Activated CD4-positive, alpha-beta memory T cell treated with anti-CD3 and anti-CD28 coated beads for 36 hours (primary cell): ENCODE measurements around the gene RIC8B. TPM values are rescaled to one million over a fixed set of nuclear protein-coding genes. Genes with fewer than 3 reads are reported as not detected.

ENCODE experiments used
- CTCF ChIA-PET: fragments of 350-600 bp; sonication (Branson Sonifier 250); formaldehyde crosslinking; loops from one replicate; lab custom pipeline; 2021; ENCODE audit warnings: antibody characterized with exemption, inconsistent platforms; lab: Charles Lee
- POLR2A ChIA-PET: fragments of 350-600 bp; sonication (Branson Sonifier 250); formaldehyde crosslinking; loops from one replicate; lab custom pipeline; 2021; ENCODE audit warnings: antibody characterized with exemption; lab: Charles Lee
- DNase-seq: peaks from one replicate; pipeline ENCODE4 v3.0.0-alpha.2; 2020
- H3K27ac Mint-ChIP-seq: one replicate; pipeline ENCODE4 v1.8.0; 2021; ENCODE audit warnings: mixed read lengths
- H3K27me3 Mint-ChIP-seq: one replicate; pipeline ENCODE4 v1.8.0; 2021; ENCODE audit warnings: mixed read lengths
- H3K36me3 Mint-ChIP-seq: one replicate; pipeline ENCODE4 v1.8.0; 2021; ENCODE audit warnings: mixed read lengths
- H3K4me1 Mint-ChIP-seq: one replicate; pipeline ENCODE4 v1.8.0; 2021; ENCODE audit warnings: low read depth, mixed read lengths
- H3K4me3 Mint-ChIP-seq: one replicate; pipeline ENCODE4 v1.8.0; 2021; ENCODE audit warnings: mild to moderate bottlenecking, mixed read lengths
- H3K9me3 Mint-ChIP-seq: one replicate; pipeline ENCODE4 v1.8.0; 2021; ENCODE audit warnings: mixed read lengths
- intact Hi-C: fragments of 100-400 bp; cut with micrococcal nuclease; formaldehyde crosslinking; loops from one replicate; pipeline ENCODE4 v1.15.1; 2023
- total RNA-seq, 2 experiments: library from RNA; stranded (reverse); gene quantifications; one replicate each; pipeline ENCODE4 v1.2.3, GENCODE V29; 2021

The RIC8B gene
- total RNA-seq, 2 experiments from 2014 or later = 9.7 to 9.9 TPM

DNA sequence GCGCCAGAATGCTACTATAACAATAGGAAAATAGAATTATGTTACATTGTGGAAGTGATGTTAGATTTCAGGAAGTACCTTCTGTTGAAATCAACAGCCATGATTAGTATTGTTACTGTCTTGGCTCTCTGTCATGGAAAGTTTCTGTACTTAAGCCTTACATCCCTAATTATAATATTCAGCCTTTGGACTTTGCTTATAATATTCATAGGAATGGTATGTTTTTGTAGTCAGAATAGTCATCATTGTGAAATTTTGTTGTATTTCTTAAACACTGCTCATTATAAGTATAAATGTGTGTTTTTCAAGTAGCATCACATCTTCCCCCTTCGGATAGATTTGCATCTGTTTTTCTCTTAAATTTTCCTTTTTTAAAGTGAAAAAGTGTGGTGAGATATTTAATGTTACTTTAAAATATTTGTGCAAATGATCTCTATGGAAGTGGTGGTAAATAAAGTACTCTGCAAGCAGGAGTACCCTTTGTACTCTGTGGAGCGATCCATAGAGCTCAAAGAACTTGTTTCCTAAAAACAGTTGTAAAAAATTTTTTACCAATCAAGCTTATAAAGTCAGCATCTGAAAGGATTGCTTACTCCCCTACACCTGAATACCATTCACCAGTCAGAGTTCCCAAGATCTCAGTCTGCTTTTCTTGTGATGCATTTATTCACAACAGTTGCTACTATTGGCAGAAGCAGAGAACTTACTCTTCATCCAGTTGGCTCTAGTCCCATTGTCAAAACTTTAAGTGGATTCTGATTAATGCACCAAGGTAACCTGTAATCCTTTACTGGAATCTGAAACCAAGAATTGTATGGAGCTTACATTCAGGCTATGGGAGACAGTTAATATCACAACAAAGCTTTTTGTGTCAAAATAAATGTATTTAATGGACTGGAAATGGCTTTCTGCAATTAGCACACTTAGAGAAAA is 87.8 kb downstream of the RIC8B start:
- intact Hi-C loops = no loop called here
- H3K36me3 Mint-ChIP-seq = peaks cover 18% of the 10 kb centered on the region
- DNase-seq = no peak
- ChIA-PET CTCF (interaction anchor here (0.7 kb wide), 1 partner anchor 573 kb away, joined by 3 read pairs; no protein-coding TSS in a partner anchor), POLR2A (no interaction called here)
- H3K4me1 Mint-ChIP-seq = no peaks in the 10 kb centered on the region
- H3K27ac Mint-ChIP-seq = no peak overlapping the region
- no peaks in the 10 kb centered on the region for H3K27me3 Mint-ChIP-seq
- no peak overlapping the region for H3K4me3 Mint-ChIP-seq
- no peaks in the 10 kb centered on the region for H3K9me3 Mint-ChIP-seq

DNA sequence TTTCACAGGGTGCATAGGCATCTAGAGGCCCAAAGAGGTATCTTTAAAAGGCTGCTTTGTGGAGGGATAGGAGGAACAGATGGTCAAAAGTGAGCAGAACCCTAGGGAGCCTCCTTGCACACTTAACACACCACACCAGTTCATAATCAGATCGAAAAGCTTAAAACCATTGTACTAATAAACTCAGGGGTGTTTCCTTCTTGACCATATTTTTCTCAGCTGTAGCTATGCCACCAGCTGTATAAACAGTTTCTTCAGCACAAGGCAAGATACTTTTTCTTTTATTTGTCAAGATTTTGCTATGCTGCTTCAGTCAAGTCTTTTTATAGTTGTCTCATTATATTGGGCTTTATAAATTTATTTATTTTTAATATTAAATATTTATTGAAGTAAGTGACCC is 88.7 kb downstream of the RIC8B start:
- intact Hi-C loops = no loop called here
- POLR2A ChIA-PET = no interaction called here
- Mint-ChIP-seq H3K9me3 (no peaks in the 10 kb centered on the region), H3K27me3 (no peaks in the 10 kb centered on the region), H3K36me3 (peaks cover 19% of the 10 kb centered on the region), H3K4me1 (no peaks in the 10 kb centered on the region), H3K27ac (no peak overlapping the region), H3K4me3 (no peak overlapping the region)
- no peak for DNase-seq
- CTCF ChIA-PET = no interaction called here

DNA sequence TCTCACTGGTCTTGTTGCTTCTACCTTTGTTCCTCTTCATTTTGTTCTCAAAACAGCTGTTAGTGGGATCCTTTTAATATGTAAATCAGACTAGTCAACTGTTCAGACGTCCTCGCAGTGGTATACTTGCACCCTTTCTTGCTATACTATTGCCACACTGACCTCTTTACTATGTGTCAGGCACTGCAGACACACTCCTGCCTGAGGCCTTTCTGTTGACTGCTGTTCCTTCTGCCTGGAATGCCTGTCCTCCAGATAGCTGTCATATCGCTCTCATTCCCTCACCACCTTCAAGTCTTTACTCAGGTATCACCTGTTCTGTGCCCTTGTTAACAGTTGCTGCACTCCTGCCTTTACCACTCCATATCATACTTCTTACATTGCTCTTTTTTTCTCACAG is 91.2 kb downstream of the RIC8B start:
- intact Hi-C loops = no loop called here
- Mint-ChIP-seq H3K36me3 (peaks cover 13% of the 10 kb centered on the region), H3K27ac (no peak overlapping the region), H3K4me1 (peaks cover 1% of the 10 kb centered on the region), H3K27me3 (no peaks in the 10 kb centered on the region), H3K9me3 (no peaks in the 10 kb centered on the region), H3K4me3 (no peak overlapping the region)
- ChIA-PET CTCF (interaction anchor here (0.7 to 1.0 kb wide), 2 partner anchors 20 to 46 kb away, joined by 3 read pairs; no protein-coding TSS in a partner anchor), POLR2A (interaction anchor here (0.9 kb wide), 1 partner anchor 8 kb away, joined by 3 read pairs; no protein-coding TSS in a partner anchor)
- DNase-seq = no peak

DNA sequence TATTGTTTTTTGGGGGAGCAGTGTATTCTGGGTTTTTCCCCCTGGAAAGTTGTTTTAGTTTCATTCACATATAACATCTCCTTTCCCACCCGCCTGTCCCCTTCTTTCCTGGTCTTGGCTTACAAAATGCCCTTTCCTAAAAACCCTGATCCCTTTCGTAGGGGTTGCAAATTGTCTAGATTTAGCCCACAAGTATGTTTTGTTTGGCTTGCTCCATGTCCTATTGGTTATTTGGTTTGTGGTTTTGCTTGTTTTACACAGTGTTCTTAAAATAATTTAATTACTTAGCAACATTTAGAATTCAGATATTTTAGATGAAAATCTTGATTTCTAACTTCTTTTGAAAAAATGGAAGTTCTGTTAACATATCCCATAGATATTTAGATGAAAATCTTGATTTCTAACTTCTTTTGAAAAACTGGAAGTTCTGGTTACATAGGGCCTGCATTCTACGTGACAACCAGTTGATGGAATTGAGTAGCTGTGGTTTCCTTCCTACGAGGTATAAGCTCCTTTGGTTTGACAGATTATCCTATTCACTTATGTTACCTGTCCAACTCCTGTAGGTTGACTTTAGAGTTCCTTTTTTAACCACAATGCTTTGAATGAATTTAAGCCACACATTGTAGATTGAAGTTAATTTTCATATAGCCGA is 92.1 kb downstream of the RIC8B start:
- Mint-ChIP-seq H3K4me1 (peaks cover 9% of the 10 kb centered on the region), H3K27ac (no peak overlapping the region), H3K36me3 (peaks cover 9% of the 10 kb centered on the region), H3K4me3 (no peak overlapping the region), H3K27me3 (no peaks in the 10 kb centered on the region), H3K9me3 (no peaks in the 10 kb centered on the region)
- ChIA-PET CTCF (interaction anchor here (0.7 kb wide), 2 partner anchors 46 to 240 kb away, joined by 3 read pairs; no protein-coding TSS in a partner anchor), POLR2A (no interaction called here)
- intact Hi-C loops = no loop called here
- DNase-seq = no peak

DNA sequence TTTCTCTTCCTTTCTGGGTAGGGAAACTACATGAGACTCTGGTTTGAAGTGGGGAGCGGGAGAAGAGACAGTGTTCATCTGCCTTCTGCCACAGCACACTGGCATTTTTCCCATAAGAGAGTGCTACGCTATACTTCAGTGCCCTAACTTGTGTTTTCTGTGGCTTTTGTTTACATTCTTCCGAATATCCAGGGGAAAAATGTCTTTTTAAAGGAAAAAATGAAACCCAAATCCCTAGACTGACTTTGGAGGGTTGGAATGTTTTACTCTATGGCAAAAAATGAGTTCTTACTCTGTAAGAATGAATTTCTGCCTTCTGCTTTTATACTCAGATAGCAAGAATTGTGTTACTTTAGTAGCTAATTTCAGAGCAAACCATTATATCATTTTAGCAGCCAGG is 93.2 kb downstream of the RIC8B start:
- H3K9me3 Mint-ChIP-seq = no peaks in the 10 kb centered on the region
- H3K27ac Mint-ChIP-seq = no peak overlapping the region
- no peaks in the 10 kb centered on the region for H3K27me3 Mint-ChIP-seq
- no peak for DNase-seq
- H3K36me3 Mint-ChIP-seq = peaks cover 10% of the 10 kb centered on the region
- intact Hi-C loops = no loop called here
- ChIA-PET POLR2A (interaction anchor here (0.6 kb wide), 1 partner anchor 94 kb away, joined by 4 read pairs; no protein-coding TSS in a partner anchor), CTCF (no interaction called here)
- H3K4me1 Mint-ChIP-seq = peaks cover 11% of the 10 kb centered on the region
- H3K4me3 Mint-ChIP-seq = no peak overlapping the region

DNA sequence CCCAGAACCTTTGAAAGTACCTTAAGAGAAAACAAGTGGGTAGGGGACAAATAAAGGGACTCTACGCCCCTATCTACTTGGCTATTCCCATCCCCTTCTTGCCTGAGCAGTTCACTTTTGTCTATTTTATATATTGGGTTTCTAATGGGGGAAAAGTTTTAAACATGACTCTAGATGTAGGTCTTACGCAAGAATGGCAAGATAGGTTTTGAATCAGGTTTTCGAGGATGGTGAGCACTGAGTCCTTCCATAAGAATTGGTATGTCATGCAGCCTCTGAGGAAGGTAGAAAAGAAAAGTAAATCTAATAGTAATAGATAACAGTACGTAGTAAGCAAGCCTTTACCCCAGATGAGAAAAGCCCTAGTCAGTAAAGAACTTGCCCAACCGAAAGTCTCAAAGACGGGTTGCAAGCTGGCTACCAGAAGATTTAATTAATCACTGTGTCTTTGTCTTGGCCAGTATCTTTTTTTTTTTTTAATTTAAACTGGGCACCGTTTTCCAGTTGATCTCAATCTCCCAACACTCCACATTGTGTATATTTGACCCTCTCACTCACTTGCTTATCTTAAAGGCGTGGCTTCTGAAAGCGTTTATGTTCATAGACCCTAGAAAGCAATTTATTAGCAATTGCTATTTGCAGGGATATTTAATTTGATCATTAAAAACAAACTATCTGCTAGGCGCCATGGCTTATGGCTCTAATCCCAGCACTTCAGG is 94.7 kb downstream of the RIC8B start:
- Mint-ChIP-seq H3K4me1 (peaks cover 14% of the 10 kb centered on the region), H3K9me3 (no peaks in the 10 kb centered on the region), H3K27me3 (no peaks in the 10 kb centered on the region), H3K36me3 (peaks cover 10% of the 10 kb centered on the region), H3K27ac (no peak overlapping the region), H3K4me3 (no peak overlapping the region)
- no peak for DNase-seq
- intact Hi-C loops = no loop called here
- ChIA-PET CTCF (no interaction called here), POLR2A (no interaction called here)

DNA sequence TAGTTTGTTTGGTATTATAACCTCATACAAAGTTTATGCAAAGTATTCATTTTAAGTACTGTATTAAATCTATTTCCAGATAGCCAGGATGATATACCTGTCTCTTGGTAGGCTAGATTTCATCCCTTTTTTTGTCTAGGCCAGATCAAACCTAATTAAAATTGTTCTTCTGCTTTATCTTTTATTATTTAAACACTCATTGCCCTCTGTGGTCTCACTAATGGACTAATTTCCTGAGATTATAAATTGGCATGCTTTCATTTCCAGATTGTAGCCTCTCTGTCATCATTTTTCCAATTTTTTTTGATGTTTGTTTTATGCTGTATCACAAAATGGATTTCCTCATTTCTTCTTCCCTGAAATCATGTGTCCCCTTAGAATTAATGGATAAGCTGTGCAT is 95.6 kb downstream of the RIC8B start:
- no peak for DNase-seq
- Mint-ChIP-seq H3K4me1 (peaks cover 14% of the 10 kb centered on the region), H3K4me3 (no peak overlapping the region), H3K27ac (no peak overlapping the region), H3K9me3 (no peaks in the 10 kb centered on the region), H3K36me3 (peaks cover 7% of the 10 kb centered on the region), H3K27me3 (no peaks in the 10 kb centered on the region)
- intact Hi-C loops = no loop called here
- CTCF ChIA-PET = no interaction called here
- POLR2A ChIA-PET = no interaction called here

DNA sequence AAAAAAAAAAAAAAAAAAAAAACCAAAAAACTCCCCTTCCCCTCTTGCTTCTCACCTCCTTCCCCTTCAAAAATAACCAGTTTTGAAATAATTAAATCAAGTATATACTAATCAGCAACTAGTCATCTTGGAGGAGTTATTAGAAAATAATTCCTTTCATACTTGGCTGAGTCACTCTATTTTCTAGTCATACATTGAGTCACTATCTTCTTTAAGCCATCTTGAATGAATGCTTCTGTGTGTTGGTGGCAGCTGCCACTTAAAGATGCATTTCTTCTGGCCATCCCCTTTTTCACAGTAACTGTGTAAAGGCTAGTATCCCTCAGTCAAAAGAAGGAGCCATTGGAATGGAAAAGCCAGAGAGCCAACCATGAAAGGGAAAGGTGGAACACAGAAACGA is 97.0 kb downstream of the RIC8B start:
- ChIA-PET POLR2A (no interaction called here), CTCF (interaction anchor here (0.6 kb wide), 1 partner anchor 742 kb away, joined by 3 read pairs; no protein-coding TSS in a partner anchor)
- H3K27ac Mint-ChIP-seq = no peak overlapping the region
- peaks cover 4% of the 10 kb centered on the region for H3K36me3 Mint-ChIP-seq
- no peaks in the 10 kb centered on the region for H3K27me3 Mint-ChIP-seq
- no peak overlapping the region for H3K4me3 Mint-ChIP-seq
- DNase-seq = no peak
- peaks cover 14% of the 10 kb centered on the region for H3K4me1 Mint-ChIP-seq
- no peaks in the 10 kb centered on the region for H3K9me3 Mint-ChIP-seq
- intact Hi-C loops = no loop called here

DNA sequence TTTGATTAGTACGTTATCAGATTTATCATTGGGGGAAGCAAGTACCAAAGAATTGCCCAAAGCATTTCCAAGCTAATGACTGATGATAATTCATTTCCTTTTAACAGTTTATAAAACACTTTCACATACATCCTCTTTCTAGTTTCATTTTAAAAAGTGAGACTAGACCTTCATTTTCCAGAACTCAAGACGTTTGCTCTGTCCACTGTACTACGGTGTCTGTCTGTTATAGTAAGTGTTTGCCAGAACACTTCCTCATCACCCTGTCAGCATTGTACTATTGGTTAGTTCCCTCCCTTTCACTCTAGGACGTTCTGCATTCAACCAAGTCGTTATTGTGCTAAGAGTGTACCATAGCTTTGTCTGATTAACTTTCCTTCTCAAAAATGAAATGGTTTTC is 99.5 kb downstream of the RIC8B start:
- Mint-ChIP-seq H3K4me3 (no peak overlapping the region), H3K4me1 (peaks cover 14% of the 10 kb centered on the region), H3K27ac (no peak overlapping the region), H3K36me3 (peaks cover 2% of the 10 kb centered on the region), H3K9me3 (no peaks in the 10 kb centered on the region), H3K27me3 (no peaks in the 10 kb centered on the region)
- ChIA-PET POLR2A (interaction anchor here (0.6 to 1.0 kb wide), 2 partner anchors 9 to 72 kb away, joined by 3 read pairs; no protein-coding TSS in a partner anchor), CTCF (interaction anchor here (1.0 kb wide), 1 partner anchor 45 kb away, joined by 5 read pairs; no protein-coding TSS in a partner anchor)
- DNase-seq = no peak
- intact Hi-C loops = no loop called here

DNA sequence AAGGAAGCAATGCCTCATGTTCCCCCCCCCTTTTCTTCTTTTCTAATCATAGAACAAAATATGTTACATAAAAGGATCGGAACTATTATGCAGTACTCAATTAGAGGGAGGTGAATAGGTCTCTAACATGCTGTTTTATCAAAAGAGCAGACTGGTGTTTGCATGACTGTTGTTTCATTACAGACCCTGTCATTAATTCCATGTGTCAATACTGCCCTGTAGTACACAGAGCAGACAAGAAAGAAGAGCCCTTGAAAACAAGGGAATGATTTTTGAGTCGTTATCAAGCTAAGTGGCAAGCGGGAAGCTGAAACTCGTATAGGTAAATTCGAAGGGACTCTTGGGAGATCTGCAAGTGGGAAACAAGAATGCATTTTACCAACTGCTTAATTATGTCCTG is 104.3 kb downstream of the RIC8B start:
- H3K27ac Mint-ChIP-seq = no peak overlapping the region
- intact Hi-C loops = no loop called here
- CTCF ChIA-PET = no interaction called here
- no peak for DNase-seq
- H3K4me1 Mint-ChIP-seq = no peaks in the 10 kb centered on the region
- no peak overlapping the region for H3K4me3 Mint-ChIP-seq
- H3K36me3 Mint-ChIP-seq = peaks cover 12% of the 10 kb centered on the region
- POLR2A ChIA-PET = no interaction called here
- H3K9me3 Mint-ChIP-seq = no peaks in the 10 kb centered on the region
- no peaks in the 10 kb centered on the region for H3K27me3 Mint-ChIP-seq

DNA sequence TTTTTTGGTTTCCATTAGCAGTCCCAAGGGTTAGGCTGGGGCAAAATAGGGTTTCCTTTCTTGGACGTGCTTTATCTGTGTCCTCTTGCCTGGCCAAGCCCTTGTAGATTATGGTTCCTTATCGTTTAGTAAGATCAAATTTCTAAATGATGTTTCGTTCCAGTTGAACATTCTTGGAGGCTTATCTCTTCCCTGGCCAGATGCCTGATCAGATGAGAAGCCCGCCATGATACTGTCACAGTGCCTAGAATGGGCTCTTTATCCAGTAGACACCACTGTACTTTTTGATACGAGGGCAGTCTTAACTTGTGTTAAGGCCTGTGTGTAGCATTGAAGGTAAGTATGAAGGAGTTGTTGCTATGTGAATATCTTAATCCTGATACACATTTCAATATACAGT is 105.1 kb downstream of the RIC8B start:
- no peak for DNase-seq
- Mint-ChIP-seq H3K27me3 (no peaks in the 10 kb centered on the region), H3K36me3 (peaks cover 12% of the 10 kb centered on the region), H3K4me3 (no peak overlapping the region), H3K4me1 (no peaks in the 10 kb centered on the region), H3K9me3 (no peaks in the 10 kb centered on the region), H3K27ac (no peak overlapping the region)
- ChIA-PET POLR2A (no interaction called here), CTCF (no interaction called here)
- intact Hi-C loops = no loop called here

DNA sequence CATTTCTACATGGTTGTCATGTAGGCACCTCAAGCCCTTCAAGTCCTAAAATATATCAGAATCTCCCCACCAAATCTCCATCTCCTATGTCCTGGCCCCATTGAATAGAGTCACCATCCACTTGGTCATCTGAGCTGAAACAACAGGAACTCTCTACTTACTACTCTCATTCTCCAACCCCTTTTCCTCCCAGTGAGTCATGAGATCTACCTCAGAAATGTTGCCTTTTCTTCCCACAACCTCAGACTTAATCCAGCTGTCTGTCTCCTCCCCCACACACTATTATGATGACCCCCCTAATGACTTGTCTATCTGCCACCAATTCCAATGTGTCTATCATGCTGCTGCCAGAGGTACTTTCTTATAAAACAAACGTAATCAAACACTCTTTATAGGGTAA is 108.9 kb downstream of the RIC8B start:
- no peaks in the 10 kb centered on the region for H3K4me1 Mint-ChIP-seq
- intact Hi-C loops = no loop called here
- POLR2A ChIA-PET = no interaction called here
- CTCF ChIA-PET = no interaction called here
- DNase-seq = no peak
- H3K27me3 Mint-ChIP-seq = no peaks in the 10 kb centered on the region
- no peak overlapping the region for H3K27ac Mint-ChIP-seq
- H3K36me3 Mint-ChIP-seq = peaks cover 15% of the 10 kb centered on the region
- H3K4me3 Mint-ChIP-seq = no peak overlapping the region
- no peaks in the 10 kb centered on the region for H3K9me3 Mint-ChIP-seq
